Measurements from ENCODE around the gene DISP2. TPM values are rescaled to one million over a fixed set of nuclear protein-coding genes. Genes with fewer than 3 reads are reported as not detected.

Gene DISP2
- total and polyA plus RNA-seq, 2 of the 8 experiments (the other 6 are each of a cell fraction or from before 2014, with no cell fraction given), result 0.45 to 1.2 TPM

- no peak for FAIRE-seq
- POLR2A ChIA-PET (ENCODE audit: partially characterized antibody), result interaction anchor here (0.8 to 1.4 kb wide), 2 partner anchors 28 to 37 kb away, joined by 3 to 4 read pairs; no protein-coding TSS in a partner anchor
These were observed 41.1 kb upstream of the DISP2 start for GRCh38 chr15:40316931-40317330.

More at GRCh38 chr15:40316931-40317330, 41.1 kb upstream of the DISP2 start:
- no peak overlapping the region for H4K8ac ChIP-seq (ENCODE audit: extremely low read depth, insufficient read depth, low read length)
- H2AK5ac ChIP-seq (ENCODE audit: low read depth, low read length), result no peak overlapping the region
- H3K18ac ChIP-seq (ENCODE audit: extremely low read depth, low read length), result no peak overlapping the region
- no peak overlapping the region for H2BK20ac ChIP-seq (ENCODE audit: low read length)
- H3K27ac ChIP-seq (ENCODE audit: low read depth, low read length), result no peak overlapping the region
- no peaks in the 10 kb centered on the region for H3K36me3 ChIP-seq (ENCODE audit: control insufficient read depth in 2 of 4, insufficient read depth in 4 of 4, low read length in 3 of 4)
- no peaks in the 10 kb centered on the region for H3K23me2 ChIP-seq (ENCODE audit: low read depth, low read length)
- peaks cover 0 to 3% (median 2%) of the 10 kb centered on the region in 4 experiments; a peak in 3 of 7 replicates for H3K27me3 ChIP-seq (replicated peaks in 1 of 4; ENCODE audit: control insufficient read depth in 3 of 4, extremely low read depth in 1 of 4, insufficient read depth in 3 of 4, low read length in 3 of 4)
- H4K20me1 ChIP-seq (replicated peaks in 1 of 2; ENCODE audit: control insufficient read depth in 1 of 2, insufficient read depth in 2 of 2, low read length in 2 of 2), result peaks cover 0 to 1% of the 10 kb centered on the region in 2 experiments
- no peak for TF ChIP-seq JUN (IDR thresholded peaks at IDR 0.05; ENCODE audit: low read depth, low read length)
- no peak for TF ChIP-seq SIN3A (conservative IDR thresholded peaks at IDR 0.05 in 1 of 2, IDR thresholded peaks at IDR 0.05 in 1 of 2; ENCODE audit: low read depth in 1 of 2, low read length in 2 of 2)
- no peak for TF ChIP-seq TBP (IDR thresholded peaks at IDR 0.05; ENCODE audit: low read depth, low read length)
- TF ChIP-seq KDM1A (IDR thresholded peaks at IDR 0.05; ENCODE audit: borderline replicate concordance, low read length), result no peak
- TF ChIP-seq CEBPB (IDR thresholded peaks at IDR 0.05; ENCODE audit: low read depth, low read length), result no peak
- no peak for TF ChIP-seq SUZ12 (IDR thresholded peaks at IDR 0.05; ENCODE audit: low read length)
- no peak for TF ChIP-seq KDM4A (IDR thresholded peaks at IDR 0.05; ENCODE audit: low read depth, low read length, severe bottlenecking)
- no peak overlapping the region for H3K14ac ChIP-seq (ENCODE audit: insufficient read length)
- H3K56ac ChIP-seq (replicated peaks; ENCODE audit: insufficient read length, low read depth, low read length), result no peak overlapping the region
- no peak overlapping the region for H3K4me2 ChIP-seq (ENCODE audit: insufficient read depth in 1 of 2, low read depth in 2 of 2, low read length in 2 of 2)
- no peaks in the 10 kb centered on the region for H3K79me2 ChIP-seq (ENCODE audit: control insufficient read depth in 1 of 2, insufficient read depth in 2 of 2, low read length in 2 of 2)
- H2BK15ac ChIP-seq (ENCODE audit: low read length), result no peak overlapping the region
- no peak overlapping the region for H3K9ac ChIP-seq (replicated peaks in 1 of 4; ENCODE audit: extremely low read depth in 1 of 4, low read depth in 3 of 4, low read length in 3 of 4)
- no peak overlapping the region for H3K4me3 ChIP-seq (ENCODE audit: extremely low read depth in 1 of 4, insufficient read depth in 2 of 4, low read depth in 3 of 4, low read length in 4 of 4)
- no peak overlapping the region for H2AFZ ChIP-seq (ENCODE audit: low read length)
- no peak for DNase-seq (ENCODE audit: low read depth in 1 of 2, low spot score in 2 of 2)
- CTCF ChIA-PET (ENCODE audit: partially characterized antibody), result interaction anchor here (0.6 to 23.9 kb wide), 12 partner anchors 10 to 1089 kb away, joined by 3 to 584 read pairs (median 4); partner anchors contain the start of genes ANKRD63, CCDC9B, PAK6 and PLCB2
- no peaks in the 10 kb centered on the region for H3K9me3 ChIP-seq (ENCODE audit: insufficient read depth in 2 of 2, low read depth in 1 of 2, low read length in 1 of 2)
- H4K5ac ChIP-seq (ENCODE audit: insufficient read length, low read depth, low read length), result no peak overlapping the region
- no peak overlapping the region for H2BK120ac ChIP-seq (replicated peaks; ENCODE audit: low read depth, low read length)
- H3K23ac ChIP-seq (ENCODE audit: insufficient read length), result no peak overlapping the region
- H3K4me1 ChIP-seq (replicated peaks in 1 of 4; ENCODE audit: control insufficient read depth in 3 of 4, insufficient read depth in 4 of 4, low read length in 3 of 4), result peaks cover 0 to 7% (median 2%) of the 10 kb centered on the region in 4 experiments; a peak in 4 of 7 replicates
- no peak overlapping the region for H2BK12ac ChIP-seq (ENCODE audit: low read depth, low read length)
- WGBS, 2 experiments (ENCODE audit: extremely low coverage in 1 of 2, insufficient coverage in 1 of 2, insufficient read length in 1 of 2, insufficient replicate concordance in 2 of 2, low coverage in 1 of 2, low lambda C conversion rate in 2 of 2, missing lambda C conversion rate in 1 of 2), result 81% methylated on average over 3 of the region's 3 CpGs; no CpG with 5 or more reads in 1 of the 2 experiments
- no peaks in the 10 kb centered on the region for H3K79me1 ChIP-seq (ENCODE audit: low read depth, low read length)
- H4K91ac ChIP-seq (replicated peaks; ENCODE audit: insufficient read length, low read length), result no peak overlapping the region
- H3K4ac ChIP-seq (replicated peaks; ENCODE audit: insufficient read length, low read depth, low read length), result no peak overlapping the region
- H2BK5ac ChIP-seq (ENCODE audit: low read depth, low read length), result no peak overlapping the region

Data from H1 (cell line).